Renal cortical epithelial cell (primary cell): ENCODE measurements around the gene CTRB1. TPM values are rescaled to one million over a fixed set of nuclear protein-coding genes. Genes with fewer than 3 reads are reported as not detected.
"Not testable (repeated sequence)": the region's sequence is repeated elsewhere in the genome, so short reads cannot be mapped to it uniquely, and the experiment has no call there.

Experiments
- DNase-seq: peaks from one replicate; pipeline ENCODE4 v3.0.0-alpha.2; 2011; ENCODE audit warnings: low read depth
- total RNA-seq: library from RNA; depleted of rRNA; stranded (reverse); fragments of >200 nt; gene quantifications from 2 replicates; pipeline ENCODE4 v1.2.3, GENCODE V29; 2014

CTRB1 gene
- total RNA-seq, 1 donor from 2014 or later = not detected

GRCh38 chr16:75271441-75272096 is 52.8 kb downstream of the CTRB1 start:
- DNase-seq = no peak

GRCh38 chr16:75272097-75272551 is 53.3 kb downstream of the CTRB1 start:
- no peak for DNase-seq

- DNase-seq = not testable (repeated sequence)
Measured at GRCh38 chr16:75272629-75273028, 53.8 kb downstream of the CTRB1 start.

- DNase-seq = peak; percentile 66
Measured at GRCh38 chr16:75273054-75273925, 54.5 kb downstream of the CTRB1 start.

Other genes with a start within 250 kb of the CTRB1 start
- 7.5 and 19.8 TPM in 2 replicates for gene WDR59, start 233.9 kb upstream of the CTRB1 start, total RNA-seq
- 6.1 and 12.9 TPM in 2 replicates for gene ZNRF1, start 220.0 kb upstream of the CTRB1 start, total RNA-seq
- 1.9 and 4.2 TPM in 2 replicates for gene LDHD, start 102.2 kb upstream of the CTRB1 start, total RNA-seq
- gene ZFP1, start 70.5 kb upstream of the CTRB1 start, total RNA-seq = 5.9 and 12.9 TPM in 2 replicates
- not detected in 2 replicates for gene CTRB2, start 11.8 kb upstream of the CTRB1 start, total RNA-seq
- gene BCAR1, start 32.6 kb downstream of the CTRB1 start, total RNA-seq = 48.6 and 116 TPM in 2 replicates
- 39.6 and 96.2 TPM in 2 replicates for gene CFDP1, start 214.5 kb downstream of the CTRB1 start, total RNA-seq
- 28.8 and 30.9 TPM in 2 replicates for gene TMEM170A, start 245.7 kb downstream of the CTRB1 start, total RNA-seq